Retinal pigment epithelial cell (primary cell): ENCODE measurements around the gene KIF25.

Source experiments
- DNase-seq: peaks from one replicate; pipeline ENCODE4 v3.0.0-alpha.2; 2010; ENCODE audit warnings: low read depth
- H3K4me3 ChIP-seq: 2 replicates; pipeline ENCODE4 v1.5.1; 2011; ENCODE audit warnings: mild to moderate bottlenecking, low read length, control low read depth, moderate library complexity
- CTCF ChIP-seq: conservative IDR thresholded peaks from 2 replicates; pipeline ENCODE4 v1.5.1; 2011; ENCODE audit warnings: low read depth, low read length, control low read depth, inconsistent platforms

The KIF25 gene

GRCh38 chr6:168024951-168025510 is 27.6 kb downstream of the KIF25 start:
- TF ChIP-seq CTCF = no peak
- H3K4me3 ChIP-seq = no peak overlapping the region
- no peak for DNase-seq

- no peak for DNase-seq
- no peak for TF ChIP-seq CTCF
- no peak overlapping the region for H3K4me3 ChIP-seq
Observed at GRCh38 chr6:168025831-168026710, 28.6 kb downstream of the KIF25 start.

- H3K4me3 ChIP-seq = no peak overlapping the region
- TF ChIP-seq CTCF = no peak
- DNase-seq = no peak
Observed at GRCh38 chr6:168026925-168027324, 29.5 kb downstream of the KIF25 start.

- H3K4me3 ChIP-seq = no peak overlapping the region
- TF ChIP-seq CTCF = no peak
- no peak for DNase-seq
Observed at GRCh38 chr6:168027521-168027920, 30.1 kb downstream of the KIF25 start.

GRCh38 chr6:168028181-168028580 is 30.7 kb downstream of the KIF25 start:
- H3K4me3 ChIP-seq = no peak overlapping the region
- no peak for DNase-seq
- no peak for TF ChIP-seq CTCF

GRCh38 chr6:168029459-168030217 is 32.2 kb downstream of the KIF25 start:
- no peak for TF ChIP-seq CTCF

More at GRCh38 chr6:168029459-168030217, 32.2 kb downstream of the KIF25 start:
- DNase-seq = no peak
- no peak overlapping the region for H3K4me3 ChIP-seq
